Activated CD8-positive, alpha-beta memory T cell treated with anti-CD3 and anti-CD28 coated beads, Interleukin-2, amount 50 U/mL, for 1 hour (primary cell): ENCODE measurements around the gene TNNI2.
"Not testable (repeated sequence)": the region's sequence is repeated elsewhere in the genome, so short reads cannot be mapped to it uniquely, and the experiment has no call there.

Source experiments
- DNase-seq: peaks from one replicate; pipeline ENCODE4 v3.0.0-alpha.2; 2020; ENCODE audit errors: extremely low read depth

The TNNI2 gene

GRCh38 chr11:1862588-1863351, 24.0 kb downstream of the TNNI2 start:
- DNase-seq: no peak

DNA sequence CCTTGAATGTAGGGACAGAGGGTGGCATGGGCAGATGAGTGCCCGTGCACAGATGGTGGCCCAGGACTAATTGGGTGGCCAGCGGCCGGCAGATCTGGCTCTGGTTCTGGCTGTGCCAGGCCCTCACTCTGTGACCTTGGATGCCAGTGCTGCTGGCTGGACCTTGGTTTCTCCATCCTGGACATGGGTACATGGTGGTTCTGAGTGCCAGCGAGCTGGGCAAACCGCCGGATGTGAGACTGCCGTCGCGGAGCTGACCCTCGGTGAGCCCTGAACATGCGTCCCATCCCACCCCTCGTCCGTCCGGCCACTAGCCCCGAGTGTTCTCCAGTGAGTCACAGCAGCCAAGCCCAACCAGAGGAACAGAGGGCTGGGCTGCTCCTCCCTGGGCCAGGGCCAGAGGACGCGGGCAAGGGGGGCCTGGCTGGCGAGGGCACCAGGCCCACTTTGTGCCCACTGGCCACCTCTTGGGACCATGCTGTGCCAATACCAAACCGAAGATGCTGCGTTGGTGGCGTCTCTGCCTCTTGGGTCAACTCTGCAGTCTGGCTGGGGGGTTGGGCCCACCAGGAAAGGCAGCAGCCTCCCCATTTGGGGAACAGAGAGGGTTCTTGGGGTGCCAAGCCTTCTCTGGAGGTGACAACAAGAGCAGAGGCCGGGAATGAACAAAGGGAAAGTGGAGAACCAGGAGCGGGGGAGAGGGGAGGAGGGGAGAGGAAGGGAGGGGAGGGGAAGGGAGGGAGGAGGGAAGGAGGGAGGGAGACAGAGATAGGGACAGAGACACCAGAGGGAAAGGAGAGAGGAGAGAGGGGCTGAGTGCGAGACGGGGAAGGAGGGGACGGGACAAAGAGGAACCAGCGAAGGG, 24.8 kb downstream of the TNNI2 start:
- DNase-seq: no peak

DNA sequence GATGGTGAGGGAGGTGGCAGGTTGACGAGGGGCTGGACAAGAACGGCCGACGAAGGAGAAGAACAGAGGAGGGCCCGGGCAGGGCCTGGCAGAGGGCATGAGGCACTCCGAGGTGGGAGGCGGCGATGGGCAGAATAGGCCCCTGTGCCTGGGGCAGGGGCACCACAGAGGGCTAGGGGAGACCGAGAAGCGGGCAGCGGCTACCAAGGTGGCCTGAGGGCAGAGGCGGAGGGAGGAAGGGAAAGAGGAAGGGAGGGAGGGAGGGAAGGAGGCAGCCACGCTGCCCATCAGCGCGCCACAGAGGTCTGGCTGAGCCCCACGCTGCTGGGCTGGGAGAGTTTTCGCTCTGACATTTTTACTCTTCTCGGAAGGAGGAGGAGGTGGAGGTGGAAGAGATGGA, 25.4 kb downstream of the TNNI2 start:
- no peak for DNase-seq

- no peak for DNase-seq
Observed at GRCh38 chr11:1864831-1865665, 26.3 kb downstream of the TNNI2 start.

GRCh38 chr11:1866226-1866625, 27.4 kb downstream of the TNNI2 start:
- DNase-seq: no peak

GRCh38 chr11:1866776-1867175, 28.0 kb downstream of the TNNI2 start:
- DNase-seq: no peak

- DNase-seq: no peak
Observed at GRCh38 chr11:1867381-1867780, 28.6 kb downstream of the TNNI2 start.

GRCh38 chr11:1868056-1868635, 29.4 kb downstream of the TNNI2 start:
- no peak for DNase-seq

GRCh38 chr11:1868636-1869291, 30.0 kb downstream of the TNNI2 start:
- no peak for DNase-seq

- no peak for DNase-seq
Observed at GRCh38 chr11:1869427-1870325, 30.9 kb downstream of the TNNI2 start.

DNA sequence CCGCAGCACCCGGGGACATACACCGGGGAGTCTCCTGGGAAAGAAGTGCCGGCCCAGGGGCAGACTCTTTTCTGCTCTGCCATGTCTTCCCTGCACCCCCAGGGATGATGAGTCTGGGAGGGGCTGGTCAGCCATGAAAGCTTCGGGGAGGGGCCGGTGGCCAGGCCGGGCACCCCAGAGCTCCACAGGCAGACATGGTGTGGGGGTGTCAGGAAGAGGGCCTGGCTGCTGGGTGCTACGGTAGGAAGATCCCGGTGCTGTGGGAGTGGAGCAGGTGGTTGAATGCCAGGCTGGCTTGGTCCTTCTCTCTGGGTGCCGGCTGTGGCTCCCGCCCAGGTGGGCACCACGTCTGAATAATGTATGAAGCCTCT, 31.5 kb downstream of the TNNI2 start:
- no peak for DNase-seq

GRCh38 chr11:1870721-1871466, 32.1 kb downstream of the TNNI2 start:
- no peak for DNase-seq

- no peak for DNase-seq
Observed at GRCh38 chr11:1871531-1871930, 32.8 kb downstream of the TNNI2 start.

DNA sequence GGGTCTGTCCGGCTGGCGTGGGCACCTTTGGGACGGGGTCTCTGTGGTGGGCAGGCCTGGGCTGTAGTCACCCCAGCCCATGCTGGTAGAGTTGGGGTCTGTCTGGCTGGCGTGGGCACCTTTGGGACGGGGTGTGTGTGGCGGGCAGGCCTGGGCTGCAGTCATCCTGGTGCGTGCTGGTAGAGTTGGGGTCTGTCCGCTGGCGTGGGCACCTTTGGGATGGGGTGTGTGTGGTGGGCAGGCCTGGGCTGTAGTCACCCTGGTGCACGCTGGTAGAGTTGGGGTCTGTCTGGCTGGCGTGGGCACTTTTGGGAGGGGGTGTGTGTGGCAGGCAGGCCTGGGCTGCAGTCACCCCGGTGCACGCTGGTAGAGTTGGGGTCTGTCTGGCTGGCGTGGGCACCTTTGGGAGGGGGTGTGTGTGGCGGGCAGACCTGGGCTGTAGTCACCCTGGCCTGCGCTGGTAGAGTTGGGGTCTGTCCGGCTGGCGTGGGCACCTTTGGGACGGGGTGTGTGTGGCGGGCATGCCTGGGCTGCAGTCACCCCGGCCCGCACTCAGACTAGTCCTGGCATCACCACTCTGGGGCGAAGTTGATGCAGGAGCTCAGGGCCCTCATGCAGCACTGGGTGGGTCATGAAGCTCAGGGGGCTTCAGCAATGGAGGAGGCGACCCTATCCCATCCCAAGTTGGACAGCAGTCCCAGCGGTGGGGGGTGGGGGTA, 33.6 kb downstream of the TNNI2 start:
- no peak for DNase-seq

DNA sequence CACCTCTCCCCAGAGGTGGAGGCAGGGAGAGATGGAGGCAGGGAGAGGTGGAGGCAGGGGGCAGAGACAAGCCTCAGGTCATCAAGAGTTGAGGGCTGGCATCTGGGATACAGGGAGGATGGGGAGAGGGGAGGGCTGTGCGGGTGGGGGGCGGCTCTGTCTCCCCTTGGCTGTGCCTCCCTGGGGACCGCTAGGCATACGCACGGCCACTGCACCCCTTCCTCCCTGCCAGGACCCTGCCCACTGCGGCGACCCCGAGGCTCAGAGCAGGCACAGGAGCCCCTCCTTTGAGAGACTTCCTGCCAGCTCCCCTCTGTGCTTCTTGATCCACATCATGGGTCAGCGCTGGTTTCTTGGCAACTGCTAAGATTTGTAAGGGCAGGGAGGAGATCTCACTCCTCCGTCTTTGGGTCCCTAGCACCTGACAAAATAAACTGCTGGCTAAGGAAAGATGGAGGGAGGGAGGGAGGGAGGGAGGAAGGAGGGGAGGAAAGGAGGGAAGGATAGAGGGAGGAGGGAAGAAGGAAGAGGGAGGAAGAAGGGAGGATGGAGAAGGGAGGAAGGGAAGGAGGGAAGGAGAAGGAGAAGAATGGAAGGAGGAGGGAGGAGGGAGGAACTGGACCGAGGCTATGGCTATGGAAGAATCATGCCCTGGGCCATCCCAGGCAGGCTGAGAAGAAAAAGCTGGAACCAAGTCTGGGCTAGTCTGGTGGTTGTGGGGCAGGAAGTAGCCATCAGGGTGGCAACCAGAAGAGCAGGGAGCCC, 34.4 kb downstream of the TNNI2 start:
- no peak for DNase-seq

- DNase-seq: not testable (repeated sequence)
Observed at GRCh38 chr11:1873813-1874150, 35.0 kb downstream of the TNNI2 start.

GRCh38 chr11:1874441-1875092, 35.8 kb downstream of the TNNI2 start:
- DNase-seq: not testable (repeated sequence)
